Measurements from ENCODE around the gene FLNB.

GRCh38 chr3:58054652-58055051, 46.4 kb downstream of the FLNB start:
- TF ChIP-seq CTCF (IDR thresholded peaks at IDR 0.05) (no peak), POLR2AphosphoS5 (IDR thresholded peaks at IDR 0.05) (no peak), POLR2A (IDR thresholded peaks at IDR 0.05) (no peak)

Measured in prostate gland (tissue), 2 donors.